ENCODE measurements around the gene MXI1.
A peak's percentile ranks its signal among the peaks of the same experiment; 100 is the strongest.
"Not testable (repeated sequence)": the region's sequence is repeated elsewhere in the genome, so short reads cannot be mapped to it uniquely, and the experiment has no call there.

Gene MXI1

GRCh38 chr10:110190170-110190569, 17.2 kb upstream of the MXI1 start:
- no peaks in the 10 kb centered on the region for H3K27me3 ChIP-seq (ENCODE audit: insufficient read depth, poor library complexity, severe bottlenecking)
- H3K4me3 ChIP-seq (replicated peaks; ENCODE audit: insufficient read depth, low read length): no peak overlapping the region
- TF ChIP-seq SPI1 (IDR thresholded peaks at IDR 0.05; ENCODE audit: borderline replicate concordance, low read depth) (no peak), CTCF (IDR thresholded peaks at IDR 0.05; ENCODE audit: insufficient read depth, low read length) (no peak), POLR2AphosphoS5 (IDR thresholded peaks at IDR 0.05; ENCODE audit: low read depth) (no peak), GABPA (IDR thresholded peaks at IDR 0.05; ENCODE audit: low read depth) (no peak), REST (IDR thresholded peaks at IDR 0.05; ENCODE audit: insufficient replicate concordance, low read depth) (no peak)
- no peak for DNase-seq (ENCODE audit: low read depth in 1 of 2, low spot score in 1 of 2)
- H3K27ac ChIP-seq (replicated peaks): no peak overlapping the region

GRCh38 chr10:110192552-110192951, 14.9 kb upstream of the MXI1 start:
- H3K27ac ChIP-seq (replicated peaks): no peak overlapping the region
- TF ChIP-seq SPI1 (IDR thresholded peaks at IDR 0.05; ENCODE audit: borderline replicate concordance, low read depth) (no peak), CTCF (IDR thresholded peaks at IDR 0.05; ENCODE audit: insufficient read depth, low read length) (no peak), GABPA (IDR thresholded peaks at IDR 0.05; ENCODE audit: low read depth) (no peak), REST (IDR thresholded peaks at IDR 0.05; ENCODE audit: insufficient replicate concordance, low read depth) (no peak), POLR2AphosphoS5 (IDR thresholded peaks at IDR 0.05; ENCODE audit: low read depth) (no peak)
- no peak overlapping the region for H3K4me3 ChIP-seq (replicated peaks; ENCODE audit: insufficient read depth, low read length)
- no peak for DNase-seq (ENCODE audit: low read depth in 1 of 2, low spot score in 1 of 2)
- H3K27me3 ChIP-seq (ENCODE audit: insufficient read depth, poor library complexity, severe bottlenecking): no peaks in the 10 kb centered on the region

- DNase-seq (ENCODE audit: low read depth in 1 of 2, low spot score in 1 of 2): peak in 1 of 2 experiments; percentile 17
- Histone ChIP-seq H3K27me3 (ENCODE audit: insufficient read depth, poor library complexity, severe bottlenecking) (no peaks in the 10 kb centered on the region), H3K27ac (replicated peaks) (peak overlapping the region; percentile 5), H3K4me3 (replicated peaks; ENCODE audit: insufficient read depth, low read length) (no peak overlapping the region)
- TF ChIP-seq CTCF (IDR thresholded peaks at IDR 0.05; ENCODE audit: insufficient read depth, low read length) (no peak), GABPA (IDR thresholded peaks at IDR 0.05; ENCODE audit: low read depth) (no peak), SPI1 (IDR thresholded peaks at IDR 0.05; ENCODE audit: borderline replicate concordance, low read depth) (no peak), REST (IDR thresholded peaks at IDR 0.05; ENCODE audit: insufficient replicate concordance, low read depth) (no peak), POLR2AphosphoS5 (IDR thresholded peaks at IDR 0.05; ENCODE audit: low read depth) (no peak)
These were observed 6.9 kb upstream of the MXI1 start for GRCh38 chr10:110200503-110200902.

GRCh38 chr10:110201046-110201445, 6.4 kb upstream of the MXI1 start:
- not testable (repeated sequence) for H3K27me3 ChIP-seq (ENCODE audit: insufficient read depth, poor library complexity, severe bottlenecking); H3K4me3 ChIP-seq (replicated peaks; ENCODE audit: insufficient read depth, low read length); DNase-seq (ENCODE audit: low read depth in 1 of 2, low spot score in 1 of 2)
- H3K27ac ChIP-seq (replicated peaks): peak overlapping the region; percentile 5; the same call in 1 of the 2 replicates
